HepG2 (cell line): ENCODE data around the gene SAPCD1. TPM values are rescaled to one million over a fixed set of nuclear protein-coding genes. Genes with fewer than 3 reads are reported as not detected.

Experiments used
- CAMTA2 ChIP-seq: sonication (generic); formaldehyde crosslinking; IDR thresholded peaks from 2 replicates; pipeline ENCODE4 v1.4.0; 2020; ENCODE audit warnings: mild to moderate bottlenecking, missing genetic modification reagents, borderline replicate concordance
- CREB1 ChIP-seq, 2 experiments: fragments of 450-650 bp in 1 of 2; IDR thresholded peaks; 2 replicates each; pipeline ENCODE4 v1.6.1; 2016 to 2017; ENCODE audit warnings: control low read depth in 1 of 2, mild to moderate bottlenecking in 1 of 2, missing compliant biosample characterization in 1 of 2, missing genetic modification characterization in 1 of 2
- FOSL1 ChIP-seq: sonication (generic); formaldehyde crosslinking; IDR thresholded peaks from 2 replicates; pipeline ENCODE4 v1.9.0; 2021; ENCODE audit warnings: missing genetic modification reagents, borderline replicate concordance
- FOXC1 ChIP-seq: sonication (generic); formaldehyde crosslinking; IDR thresholded peaks from 2 replicates; pipeline ENCODE4 v1.8.0; 2022; ENCODE audit warnings: mild to moderate bottlenecking, missing genetic modification reagents, borderline replicate concordance
- FOXK2 ChIP-seq: fragments of 450-650 bp; IDR thresholded peaks from 2 replicates; pipeline ENCODE4 v1.6.1; 2016
- RBM22 ChIP-seq: fragments of 200-400 bp; formaldehyde crosslinking; optimal IDR thresholded peaks from 2 replicates; pipeline ENCODE3; 2017; ENCODE audit warnings: mild to moderate bottlenecking, low read length, moderate library complexity
- RFX1 ChIP-seq: fragments of 450-650 bp; IDR thresholded peaks from 2 replicates; pipeline ENCODE4 v1.6.1; 2017
- SOX6 ChIP-seq, 2 experiments: fragments of 450-650 bp in 1 of 2; sonication (generic) in 1 of 2; formaldehyde crosslinking in 1 of 2; IDR thresholded peaks; 2 replicates each; pipeline versions ENCODE4 v1.4.0 to v1.6.1; 2017 to 2020; ENCODE audit warnings: antibody characterized with exemption in 1 of 2, mild to moderate bottlenecking in 1 of 2, missing genetic modification reagents in 1 of 2
- SYNCRIP ChIP-seq: fragments of 200-400 bp; formaldehyde crosslinking; IDR thresholded peaks from 2 replicates; pipeline ENCODE4 v1.6.1; 2018; ENCODE audit warnings: mild to moderate bottlenecking, low read depth, low read length; ENCODE audit not compliant: insufficient read depth
- TAF1 ChIP-seq: sonication (generic); formaldehyde crosslinking; IDR thresholded peaks from 2 replicates; pipeline ENCODE4 v1.4.0; 2020; ENCODE audit warnings: missing genetic modification reagents
- THAP11 ChIP-seq: IDR thresholded peaks from 2 replicates; pipeline ENCODE4 v1.6.1; 2016; ENCODE audit warnings: missing biosample characterization, missing genetic modification reagents
- TRIM24 ChIP-seq: sonication (generic); formaldehyde crosslinking; IDR thresholded peaks from 2 replicates; pipeline ENCODE4 v1.8.0; 2022; ENCODE audit warnings: mild to moderate bottlenecking, missing genetic modification reagents
- ZFAT ChIP-seq: sonication (generic); formaldehyde crosslinking; conservative IDR thresholded peaks from 2 replicates; pipeline ENCODE4 v1.8.1; 2023; ENCODE audit warnings: missing genetic modification reagents, inconsistent platforms
- ZNF101 ChIP-seq: sonication (generic); formaldehyde crosslinking; IDR thresholded peaks from 2 replicates; pipeline ENCODE4 v1.4.0; 2020; ENCODE audit warnings: mild to moderate bottlenecking, low read depth, missing genetic modification reagents, borderline replicate concordance
- ZNF253 ChIP-seq: sonication (generic); formaldehyde crosslinking; IDR thresholded peaks from 2 replicates; pipeline ENCODE4 v1.8.0; 2022; ENCODE audit warnings: mild to moderate bottlenecking, missing genetic modification reagents, borderline replicate concordance
- ZNF589 ChIP-seq: sonication (generic); formaldehyde crosslinking; conservative IDR thresholded peaks from 2 replicates; pipeline ENCODE4 v1.8.0; 2022; ENCODE audit warnings: mild to moderate bottlenecking, moderate library complexity, missing genetic modification reagents
- polyA plus RNA-seq, 8 experiments: library from polyadenylated mRNA; depleted of rRNA in 3 of 8; stranded (reverse) in 7 of 8; unstranded in 1 of 8; fragments of >200 nt; fragmentation: Illumina TruSeq in 4 of 8; extraction: Trizol in 4 of 8; gene quantifications; 2 replicates each; pipeline versions ENCODE4 v1.2.1 to v1.2.3, GENCODE V29; 2011 to 2016; ENCODE audit warnings: low read depth in 4 of 8, missing spikeins in 1 of 8, mixed read lengths in 1 of 8; ENCODE audit not compliant: insufficient read depth in 1 of 8
- total RNA-seq, 5 experiments: library from RNA; depleted of rRNA; stranded (reverse); fragments of >200 nt; fragmentation: Illumina TruSeq; extraction: Trizol; gene quantifications; 2 replicates each; pipeline ENCODE4 v1.2.3, GENCODE V29; 2016; ENCODE audit warnings: low read depth in 1 of 5
- TF ChIP-seq, protein P1 (sequence below): sonication (generic); formaldehyde crosslinking; IDR thresholded peaks from 2 replicates; pipeline ENCODE4 v1.5.0; 2020; ENCODE audit warnings: mild to moderate bottlenecking, missing genetic modification reagents, borderline replicate concordance
- TF ChIP-seq, protein P2 (sequence below): sonication (generic); formaldehyde crosslinking; IDR thresholded peaks from 2 replicates; pipeline ENCODE4 v1.4.0; 2020; ENCODE audit warnings: mild to moderate bottlenecking, low read depth, missing genetic modification reagents
- TF ChIP-seq, protein P3 (sequence below): sonication (generic); formaldehyde crosslinking; IDR thresholded peaks from 2 replicates; pipeline ENCODE4 v1.4.0; 2020; ENCODE audit warnings: mild to moderate bottlenecking, missing genetic modification reagents
- TF ChIP-seq, protein P4 (sequence below): sonication (generic); IDR thresholded peaks from 2 replicates; pipeline ENCODE4 v1.6.1; 2016; ENCODE audit warnings: low read depth, borderline replicate concordance
- TF ChIP-seq, protein P5 (sequence below): sonication (generic); formaldehyde crosslinking; IDR thresholded peaks from 2 replicates; pipeline ENCODE4 v1.4.0; 2020; ENCODE audit warnings: missing genetic modification reagents; ENCODE audit errors: not compliant biosample characterization

Gene SAPCD1
- total and polyA plus RNA-seq, 2 of the 13 experiments (the other 11 are each of a cell fraction or from before 2014, with no cell fraction given) = 2.5 to 3.9 TPM

DNA sequence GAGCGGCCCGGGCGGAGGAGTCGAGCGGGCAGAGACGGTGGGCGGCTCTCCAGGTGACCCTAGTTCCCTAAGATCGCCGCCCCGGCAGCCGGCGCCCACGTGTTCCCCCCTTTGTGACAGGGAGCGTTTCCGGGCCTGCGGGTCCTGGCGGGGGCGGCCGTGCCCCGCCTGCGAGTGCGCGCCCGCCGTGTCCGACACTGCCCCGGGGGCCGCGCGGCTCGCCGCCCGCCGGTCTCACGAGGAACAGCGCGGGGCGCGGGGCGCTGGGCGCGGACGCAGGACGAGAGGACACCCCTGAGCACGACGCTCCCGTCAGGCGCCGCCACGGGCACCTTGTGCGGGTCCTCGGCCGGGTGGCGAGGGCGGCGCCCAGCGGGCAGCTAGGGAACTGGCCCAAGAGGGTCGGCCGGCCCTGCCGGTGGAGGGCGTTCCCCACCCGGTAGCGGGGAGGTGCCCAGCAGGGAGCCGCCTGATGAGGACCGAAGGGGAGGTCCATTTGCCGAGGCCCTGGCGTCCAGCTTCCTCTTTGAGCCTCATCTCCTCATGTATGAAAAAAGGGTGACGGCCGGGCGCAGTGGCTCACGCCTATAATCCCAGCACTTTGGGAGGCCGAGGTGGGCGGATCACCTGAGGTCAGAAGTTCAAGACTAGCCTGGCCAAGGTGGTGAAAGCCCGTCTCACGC lies 33.3 kb downstream of the SAPCD1 start, which contains the start of gene VARS1 (continued):
- TF ChIP-seq, protein P1, sequence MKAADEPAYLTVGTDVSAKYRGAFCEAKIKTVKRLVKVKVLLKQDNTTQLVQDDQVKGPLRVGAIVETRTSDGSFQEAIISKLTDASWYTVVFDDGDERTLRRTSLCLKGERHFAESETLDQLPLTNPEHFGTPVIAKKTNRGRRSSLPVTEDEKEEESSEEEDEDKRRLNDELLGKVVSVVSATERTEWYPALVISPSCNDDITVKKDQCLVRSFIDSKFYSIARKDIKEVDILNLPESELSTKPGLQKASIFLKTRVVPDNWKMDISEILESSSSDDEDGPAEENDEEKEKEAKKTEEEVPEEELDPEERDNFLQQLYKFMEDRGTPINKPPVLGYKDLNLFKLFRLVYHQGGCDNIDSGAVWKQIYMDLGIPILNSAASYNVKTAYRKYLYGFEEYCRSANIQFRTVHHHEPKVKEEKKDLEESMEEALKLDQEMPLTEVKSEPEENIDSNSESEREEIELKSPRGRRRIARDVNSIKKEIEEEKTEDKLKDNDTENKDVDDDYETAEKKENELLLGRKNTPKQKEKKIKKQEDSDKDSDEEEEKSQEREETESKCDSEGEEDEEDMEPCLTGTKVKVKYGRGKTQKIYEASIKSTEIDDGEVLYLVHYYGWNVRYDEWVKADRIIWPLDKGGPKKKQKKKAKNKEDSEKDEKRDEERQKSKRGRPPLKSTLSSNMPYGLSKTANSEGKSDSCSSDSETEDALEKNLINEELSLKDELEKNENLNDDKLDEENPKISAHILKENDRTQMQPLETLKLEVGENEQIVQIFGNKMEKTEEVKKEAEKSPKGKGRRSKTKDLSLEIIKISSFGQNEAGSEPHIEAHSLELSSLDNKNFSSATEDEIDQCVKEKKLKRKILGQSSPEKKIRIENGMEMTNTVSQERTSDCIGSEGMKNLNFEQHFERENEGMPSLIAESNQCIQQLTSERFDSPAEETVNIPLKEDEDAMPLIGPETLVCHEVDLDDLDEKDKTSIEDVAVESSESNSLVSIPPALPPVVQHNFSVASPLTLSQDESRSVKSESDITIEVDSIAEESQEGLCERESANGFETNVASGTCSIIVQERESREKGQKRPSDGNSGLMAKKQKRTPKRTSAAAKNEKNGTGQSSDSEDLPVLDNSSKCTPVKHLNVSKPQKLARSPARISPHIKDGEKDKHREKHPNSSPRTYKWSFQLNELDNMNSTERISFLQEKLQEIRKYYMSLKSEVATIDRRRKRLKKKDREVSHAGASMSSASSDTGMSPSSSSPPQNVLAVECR (CRISPR knock-in tag) = peak; percentile 99
- TF ChIP-seq FOXC1 = no peak; the same call in 1 of the 2 replicates
- no peak for TF ChIP-seq RFX1
- no peak for TF ChIP-seq ZNF589 (CRISPR knock-in tag)
- TF ChIP-seq, protein P2, sequence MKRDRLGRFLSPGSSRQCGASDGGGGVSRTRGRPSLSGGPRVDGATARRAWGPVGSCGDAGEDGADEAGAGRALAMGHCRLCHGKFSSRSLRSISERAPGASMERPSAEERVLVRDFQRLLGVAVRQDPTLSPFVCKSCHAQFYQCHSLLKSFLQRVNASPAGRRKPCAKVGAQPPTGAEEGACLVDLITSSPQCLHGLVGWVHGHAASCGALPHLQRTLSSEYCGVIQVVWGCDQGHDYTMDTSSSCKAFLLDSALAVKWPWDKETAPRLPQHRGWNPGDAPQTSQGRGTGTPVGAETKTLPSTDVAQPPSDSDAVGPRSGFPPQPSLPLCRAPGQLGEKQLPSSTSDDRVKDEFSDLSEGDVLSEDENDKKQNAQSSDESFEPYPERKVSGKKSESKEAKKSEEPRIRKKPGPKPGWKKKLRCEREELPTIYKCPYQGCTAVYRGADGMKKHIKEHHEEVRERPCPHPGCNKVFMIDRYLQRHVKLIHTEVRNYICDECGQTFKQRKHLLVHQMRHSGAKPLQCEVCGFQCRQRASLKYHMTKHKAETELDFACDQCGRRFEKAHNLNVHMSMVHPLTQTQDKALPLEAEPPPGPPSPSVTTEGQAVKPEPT (CRISPR knock-in tag) = 0 out of 2 replicates have a peak, but pooled peaks have one; percentile 55
- TF ChIP-seq ZNF253 = no peak
- TF ChIP-seq CAMTA2 (CRISPR knock-in tag) = 0 out of 2 replicates have a peak, but pooled peaks have one; percentile 45
- TF ChIP-seq, protein P3, sequence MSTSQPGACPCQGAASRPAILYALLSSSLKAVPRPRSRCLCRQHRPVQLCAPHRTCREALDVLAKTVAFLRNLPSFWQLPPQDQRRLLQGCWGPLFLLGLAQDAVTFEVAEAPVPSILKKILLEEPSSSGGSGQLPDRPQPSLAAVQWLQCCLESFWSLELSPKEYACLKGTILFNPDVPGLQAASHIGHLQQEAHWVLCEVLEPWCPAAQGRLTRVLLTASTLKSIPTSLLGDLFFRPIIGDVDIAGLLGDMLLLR (CRISPR knock-in tag) = peak; percentile 99
- no peak for TF ChIP-seq SYNCRIP
- TF ChIP-seq CREB1 (IDR thresholded peaks at IDR 0.05) = no peak; the same call in 1 of the 2 replicates
- no peak for TF ChIP-seq CREB1 (CRISPR knock-in tag; IDR thresholded peaks at IDR 0.05)
- TF ChIP-seq THAP11 (CRISPR knock-in tag) = peak; percentile 81
- TF ChIP-seq RBM22 = no peak
- no peak for TF ChIP-seq TRIM24
- TF ChIP-seq, protein P4, sequence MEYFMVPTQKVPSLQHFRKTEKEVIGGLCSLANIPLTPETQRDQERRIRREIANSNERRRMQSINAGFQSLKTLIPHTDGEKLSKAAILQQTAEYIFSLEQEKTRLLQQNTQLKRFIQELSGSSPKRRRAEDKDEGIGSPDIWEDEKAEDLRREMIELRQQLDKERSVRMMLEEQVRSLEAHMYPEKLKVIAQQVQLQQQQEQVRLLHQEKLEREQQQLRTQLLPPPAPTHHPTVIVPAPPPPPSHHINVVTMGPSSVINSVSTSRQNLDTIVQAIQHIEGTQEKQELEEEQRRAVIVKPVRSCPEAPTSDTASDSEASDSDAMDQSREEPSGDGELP = peak; percentile 48; the same call in 1 of the 2 replicates
- TF ChIP-seq ZNF101 (CRISPR knock-in tag) = no peak
- TF ChIP-seq TAF1 (CRISPR knock-in tag) = peak; percentile 78
- TF ChIP-seq FOSL1 (CRISPR knock-in tag) = no peak
- no peak for TF ChIP-seq FOXK2
- TF ChIP-seq SOX6 (IDR thresholded peaks at IDR 0.05) = no peak
- TF ChIP-seq SOX6 (CRISPR knock-in tag; IDR thresholded peaks at IDR 0.05) = peak; percentile 80
- 0 out of 2 replicates have a peak, but pooled peaks have one; percentile 71 for TF ChIP-seq ZFAT (CRISPR knock-in tag)
- TF ChIP-seq, protein P5, sequence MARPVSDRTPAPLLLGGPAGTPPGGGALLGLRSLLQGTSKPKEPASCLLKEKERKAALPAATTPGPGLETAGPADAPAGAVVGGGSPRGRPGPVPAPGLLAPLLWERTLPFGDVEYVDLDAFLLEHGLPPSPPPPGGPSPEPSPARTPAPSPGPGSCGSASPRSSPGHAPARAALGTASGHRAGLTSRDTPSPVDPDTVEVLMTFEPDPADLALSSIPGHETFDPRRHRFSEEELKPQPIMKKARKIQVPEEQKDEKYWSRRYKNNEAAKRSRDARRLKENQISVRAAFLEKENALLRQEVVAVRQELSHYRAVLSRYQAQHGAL (CRISPR knock-in tag) = no peak
